NCI-H2107 (cell line): ENCODE results near the gene ZNF574.
"Not testable (repeated sequence)": the region's sequence is repeated elsewhere in the genome, so short reads cannot be mapped to it uniquely, and the experiment has no call there.

Experiments
- DNase-seq: peaks from one replicate; lab custom pipeline; 2025; lab: John Stamatoyannopoulos, UW

ZNF574 gene

DNA sequence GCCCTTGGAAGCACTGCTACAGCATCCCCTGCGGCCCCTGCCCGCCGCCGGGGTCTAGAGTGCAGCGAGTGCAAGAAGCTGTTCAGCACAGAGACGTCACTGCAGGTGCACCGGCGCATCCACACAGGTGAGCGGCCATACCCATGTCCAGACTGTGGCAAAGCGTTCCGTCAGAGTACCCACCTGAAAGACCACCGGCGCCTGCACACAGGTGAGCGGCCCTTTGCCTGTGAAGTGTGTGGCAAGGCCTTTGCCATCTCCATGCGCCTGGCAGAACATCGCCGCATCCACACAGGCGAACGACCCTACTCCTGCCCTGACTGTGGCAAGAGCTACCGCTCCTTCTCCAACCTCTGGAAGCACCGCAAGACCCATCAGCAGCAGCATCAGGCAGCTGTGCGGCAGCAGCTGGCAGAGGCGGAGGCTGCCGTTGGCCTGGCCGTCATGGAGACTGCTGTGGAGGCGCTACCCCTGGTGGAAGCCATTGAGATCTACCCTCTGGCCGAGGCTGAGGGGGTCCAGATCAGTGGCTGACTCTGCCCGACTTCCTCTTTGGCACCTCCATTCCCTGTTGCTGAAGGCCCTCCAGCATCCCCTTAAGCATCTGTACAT, 4.9 kb downstream of the ZNF574 start:
- DNase-seq = no peak

DNA sequence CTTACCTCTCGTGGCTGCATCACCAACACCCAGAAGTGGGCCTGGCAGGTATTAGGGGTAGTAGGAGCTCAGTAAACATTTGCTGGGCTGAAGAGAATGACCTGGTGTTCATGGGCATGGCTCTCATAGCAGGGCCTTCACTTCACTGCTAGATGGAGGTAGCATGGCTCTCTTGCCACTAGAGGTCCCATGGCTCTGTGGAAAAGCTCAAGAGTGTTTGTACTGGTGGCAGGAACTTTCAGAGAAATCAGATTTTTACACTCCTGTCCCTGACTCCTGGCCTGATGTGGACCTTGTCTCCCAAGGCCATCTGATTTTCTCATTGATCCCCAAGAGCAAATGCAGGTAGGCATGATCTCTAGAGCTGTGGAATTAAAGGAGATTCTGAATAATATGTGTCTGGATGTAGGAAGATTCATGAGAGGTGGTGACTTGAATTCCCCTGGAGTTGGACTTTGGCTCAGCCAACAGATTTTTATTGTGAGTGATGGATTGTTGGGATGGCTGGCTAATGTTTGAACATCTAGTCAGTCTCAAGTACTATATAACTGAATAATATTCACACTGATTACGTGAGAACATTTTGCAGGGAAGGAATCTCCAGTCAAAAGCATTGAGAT, 5.7 kb downstream of the ZNF574 start:
- no peak for DNase-seq

DNA sequence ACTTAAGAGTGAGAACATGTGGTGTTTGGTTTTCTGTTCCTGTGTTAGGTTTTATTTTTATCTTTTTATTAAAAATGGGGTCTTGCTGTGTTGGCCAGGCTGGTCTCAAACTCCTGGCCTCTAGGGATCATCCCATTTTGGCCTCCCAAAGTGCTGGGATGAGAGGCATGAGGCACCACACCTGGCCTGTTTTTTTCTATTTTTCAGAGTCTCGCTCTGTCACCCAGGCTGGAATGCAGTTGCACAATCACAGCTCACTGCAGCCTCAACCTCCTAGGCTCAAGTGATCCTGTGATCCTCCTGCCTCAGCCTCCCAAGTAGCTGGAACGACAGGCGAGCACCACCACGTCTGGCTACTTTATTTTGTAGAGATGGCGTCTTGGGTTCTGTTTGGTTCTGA, 7.6 kb downstream of the ZNF574 start:
- DNase-seq = no peak

DNA sequence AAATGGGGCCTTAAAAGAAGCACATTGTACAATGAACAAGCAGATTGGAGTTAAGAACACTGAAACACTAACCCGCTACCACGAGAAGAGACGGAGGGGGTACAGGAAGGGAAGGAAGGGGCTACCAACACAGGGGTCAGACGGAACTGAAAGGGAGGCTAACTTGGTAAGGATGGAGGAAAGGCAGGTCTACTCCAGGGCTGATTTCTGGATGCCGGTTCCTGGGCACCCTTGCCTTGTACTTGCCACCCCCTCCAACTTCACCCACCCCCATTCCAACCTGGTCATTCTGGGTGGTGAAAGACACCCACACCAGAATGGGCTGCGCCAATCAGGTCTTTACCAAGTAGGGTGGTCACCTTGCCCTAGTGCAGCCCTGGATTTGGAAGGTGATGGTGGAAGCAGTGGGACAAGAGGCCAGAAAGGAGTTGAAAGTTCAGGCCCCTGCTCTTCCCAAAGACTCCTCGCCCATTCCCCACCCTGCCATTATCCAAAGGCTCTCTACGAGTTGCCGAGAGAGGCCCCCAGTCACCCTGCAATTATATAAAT, 10.3 kb downstream of the ZNF574 start:
- no peak for DNase-seq

DNA sequence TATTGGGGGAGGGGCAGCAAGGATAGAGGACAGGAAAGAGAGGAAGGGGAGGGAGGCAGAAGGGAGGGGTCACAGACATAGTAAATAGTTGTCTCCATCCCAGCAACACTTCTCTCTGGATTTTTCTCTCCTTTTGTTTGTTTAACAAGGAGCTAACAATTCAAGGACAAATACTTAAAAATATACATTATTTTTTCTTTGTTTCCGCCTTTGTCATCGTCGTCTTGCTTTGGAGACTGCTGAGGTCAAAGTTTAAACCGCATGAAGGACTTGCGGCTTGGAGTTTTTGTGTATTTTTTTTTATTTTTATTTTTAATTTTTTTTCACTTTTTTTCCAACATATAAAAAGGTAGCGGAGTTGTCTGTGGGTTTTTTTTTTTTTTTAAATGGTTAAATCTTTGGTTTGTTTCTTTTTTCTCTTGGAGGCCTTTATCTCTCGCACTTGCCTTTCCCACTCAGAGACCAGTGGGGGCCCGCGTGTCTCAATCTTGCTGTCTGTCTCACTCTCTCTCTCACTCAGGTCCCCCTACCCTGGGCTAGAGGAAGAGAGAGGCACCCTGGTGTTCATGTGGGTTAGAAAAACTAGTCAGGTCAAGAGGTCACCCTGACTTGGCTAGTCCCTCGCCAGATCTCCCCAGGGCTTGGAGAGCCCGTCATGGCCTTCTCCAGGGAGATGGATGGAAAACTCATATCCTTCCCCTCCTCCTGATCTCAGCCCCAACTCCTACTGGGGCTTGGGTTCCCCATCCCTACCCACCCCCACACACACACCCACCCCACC, 11.0 kb downstream of the ZNF574 start:
- DNase-seq = no peak

DNA sequence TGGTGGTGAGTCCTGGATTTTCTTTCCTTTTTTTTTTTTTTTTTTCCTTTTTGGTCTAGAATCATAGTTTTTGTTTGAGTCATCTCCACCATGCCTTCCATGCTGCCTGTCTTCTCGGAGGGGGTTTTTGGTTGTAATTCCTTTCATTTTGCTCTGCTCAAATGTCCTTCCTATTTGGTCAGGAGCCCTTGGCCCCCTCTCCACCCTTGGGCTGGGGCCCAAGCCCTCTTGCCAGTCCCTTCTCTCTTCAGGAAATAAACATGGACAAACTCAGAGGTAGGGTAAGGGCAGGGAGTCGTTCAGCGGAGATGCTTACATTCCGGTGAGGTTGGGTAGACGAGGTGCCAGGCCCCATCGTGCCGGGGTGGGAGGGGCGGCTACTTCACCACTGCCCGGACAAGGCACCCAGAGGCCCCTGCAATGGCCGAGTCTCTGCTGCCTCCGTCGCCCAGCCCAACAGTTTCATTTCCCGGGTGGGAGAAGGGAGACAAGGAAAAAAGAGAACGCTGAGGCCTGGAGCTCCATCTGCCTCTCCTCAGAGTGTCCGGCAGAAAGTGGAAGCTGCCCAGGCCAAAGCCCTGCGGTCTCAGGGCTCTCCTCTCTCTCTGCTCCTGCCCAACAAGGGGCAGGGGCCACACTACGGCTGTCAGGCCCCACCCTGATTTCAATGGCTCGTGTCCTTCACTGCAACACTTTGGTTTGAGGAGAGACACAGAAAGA, 12.7 kb downstream of the ZNF574 start:
- DNase-seq = no peak

DNA sequence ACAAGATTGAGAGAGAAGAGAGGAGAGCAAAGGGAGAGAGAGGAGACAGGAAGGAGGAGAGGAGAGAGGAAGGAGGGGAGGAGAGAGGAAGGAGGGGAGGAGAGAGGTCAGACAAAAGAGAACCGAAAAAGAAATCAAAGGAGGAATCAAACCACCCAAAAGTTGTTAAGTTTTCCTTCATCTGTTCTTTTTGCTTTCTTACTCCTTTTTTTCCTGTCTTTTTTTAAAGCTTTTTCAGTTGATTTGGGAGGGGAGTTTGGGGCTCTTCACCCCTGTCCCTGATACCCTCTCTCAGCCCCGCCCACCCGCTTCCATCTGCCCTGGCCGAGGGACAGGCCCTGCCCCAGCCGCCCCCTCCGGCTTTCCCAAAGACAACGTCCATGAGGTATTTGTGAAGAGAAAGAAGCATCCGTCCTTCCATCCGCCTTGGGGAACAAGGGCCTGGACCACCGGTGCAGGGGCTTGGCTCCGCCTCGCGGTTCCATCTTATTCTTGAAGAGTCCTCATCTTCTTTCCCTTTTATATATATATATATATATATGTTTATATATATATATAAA, 13.3 kb downstream of the ZNF574 start:
- no peak for DNase-seq

DNA sequence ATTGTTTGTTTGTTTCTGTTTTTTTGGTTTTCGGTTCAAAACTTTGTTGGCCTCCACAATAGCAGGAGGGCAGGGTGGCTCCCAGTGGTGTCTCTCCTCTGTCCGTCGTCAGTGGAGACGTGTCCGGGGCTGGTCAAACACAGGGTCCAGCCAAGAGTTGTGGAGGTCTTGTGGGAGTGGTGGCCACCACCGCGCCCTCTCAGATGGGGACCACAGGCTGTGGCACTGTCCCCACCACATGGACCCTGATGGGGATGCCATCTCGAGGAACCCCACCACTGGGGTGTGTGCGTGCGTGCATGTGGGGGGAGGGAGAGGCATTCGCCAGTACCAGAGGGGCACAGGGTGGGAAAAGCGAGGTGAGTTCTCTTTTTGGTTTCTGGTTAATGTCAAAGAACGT, 13.8 kb downstream of the ZNF574 start:
- no peak for DNase-seq

DNA sequence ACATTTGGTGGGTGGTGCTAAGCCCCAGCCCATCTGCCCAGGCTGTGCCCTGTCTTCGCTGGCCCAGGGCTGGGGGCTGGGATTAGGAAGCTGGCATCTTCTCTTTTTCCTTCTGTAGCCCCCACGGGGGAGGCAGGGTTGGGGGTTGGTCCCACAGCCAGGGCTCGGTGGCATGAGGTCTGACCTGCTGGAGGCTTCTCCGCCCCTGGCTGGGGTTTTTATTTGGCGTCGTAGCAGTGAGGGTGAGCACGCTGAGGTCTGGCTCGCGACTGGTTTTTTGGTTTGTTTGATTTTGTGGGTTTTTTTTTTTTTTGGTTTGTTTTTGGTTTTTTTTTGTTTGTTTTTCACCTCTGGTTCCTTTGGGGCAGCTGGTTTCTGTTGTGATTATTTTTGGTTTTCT, 14.7 kb downstream of the ZNF574 start:
- DNase-seq = no peak

DNA sequence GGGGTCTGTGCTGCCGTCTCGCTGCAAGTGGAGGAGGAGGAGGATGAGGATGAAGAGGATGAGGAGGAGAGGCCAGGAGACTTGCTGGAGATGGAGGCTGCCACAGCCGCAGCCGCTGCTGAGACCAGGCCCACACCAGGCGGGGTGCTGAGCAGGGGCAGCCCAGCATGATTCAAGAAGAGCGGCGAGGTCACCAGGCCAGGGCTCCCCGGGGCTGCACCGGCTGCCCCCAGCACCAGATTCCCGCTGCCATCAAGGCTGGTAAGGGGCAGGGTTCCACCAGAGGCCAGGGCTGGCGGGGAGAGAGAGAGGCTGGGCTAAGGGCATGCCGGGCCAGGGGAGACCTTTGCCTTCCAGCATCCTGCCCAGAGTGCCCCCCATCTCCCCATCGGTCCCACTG, 15.3 kb downstream of the ZNF574 start:
- no peak for DNase-seq

DNA sequence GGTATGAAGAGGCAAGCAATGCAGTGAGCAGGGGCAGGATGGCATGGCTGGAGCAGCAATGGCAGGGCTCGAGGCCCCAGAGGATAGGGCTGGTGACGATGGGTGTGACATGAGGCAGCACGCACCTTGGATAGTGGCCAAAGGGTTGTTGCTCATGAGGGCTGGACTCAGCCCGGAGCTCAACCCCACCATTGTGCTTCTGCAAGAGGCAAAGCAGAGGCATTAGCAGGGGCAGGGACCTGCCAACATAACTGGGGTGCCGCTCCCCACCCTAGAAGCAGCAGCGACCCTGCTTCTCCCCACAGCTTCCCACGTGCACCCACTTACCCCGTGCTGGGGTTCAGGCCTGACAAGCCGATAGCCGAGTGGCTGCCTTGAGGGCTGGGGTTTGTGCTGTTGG, 15.8 kb downstream of the ZNF574 start:
- no peak for DNase-seq

DNA sequence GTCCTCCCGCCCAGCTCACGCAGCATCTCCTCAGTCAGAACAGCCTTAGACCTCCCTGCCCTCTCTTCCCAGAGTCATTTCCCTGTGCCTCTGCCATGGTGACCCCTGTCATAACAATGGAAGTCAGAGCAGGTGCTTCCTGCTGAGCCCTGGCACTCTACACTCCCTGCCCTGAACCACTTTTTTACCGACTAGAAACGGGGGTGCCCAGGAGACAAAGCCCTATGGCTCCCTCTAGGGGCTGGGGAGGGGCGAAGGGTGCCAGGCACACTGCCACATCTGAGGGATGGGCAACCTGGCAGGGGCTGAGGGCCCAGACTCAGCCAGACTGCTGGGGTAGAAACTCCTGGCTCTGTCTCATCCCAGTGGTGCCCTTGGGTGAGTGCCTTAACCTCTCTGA, 16.4 kb downstream of the ZNF574 start:
- DNase-seq = peak; percentile 49

DNA sequence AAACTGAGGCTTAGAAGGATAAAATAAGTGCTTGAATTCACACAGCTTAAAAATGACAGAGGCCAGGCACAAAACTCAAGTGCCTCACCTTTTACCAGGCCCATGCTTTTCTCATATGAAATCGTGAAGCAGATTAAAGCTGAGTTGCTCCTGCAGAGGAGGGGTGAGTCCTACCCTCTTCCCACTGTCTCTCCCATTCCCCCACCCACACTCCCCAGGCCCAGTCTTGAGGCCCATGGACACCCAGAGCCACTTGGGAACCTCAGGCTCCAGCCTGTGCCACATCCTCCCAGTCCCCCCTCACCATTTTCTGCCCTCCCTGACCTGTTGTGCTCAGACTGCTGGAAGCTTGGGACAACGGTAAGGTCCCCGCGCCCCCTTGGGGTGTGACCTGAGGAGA, 17.5 kb downstream of the ZNF574 start:
- no peak for DNase-seq

DNA sequence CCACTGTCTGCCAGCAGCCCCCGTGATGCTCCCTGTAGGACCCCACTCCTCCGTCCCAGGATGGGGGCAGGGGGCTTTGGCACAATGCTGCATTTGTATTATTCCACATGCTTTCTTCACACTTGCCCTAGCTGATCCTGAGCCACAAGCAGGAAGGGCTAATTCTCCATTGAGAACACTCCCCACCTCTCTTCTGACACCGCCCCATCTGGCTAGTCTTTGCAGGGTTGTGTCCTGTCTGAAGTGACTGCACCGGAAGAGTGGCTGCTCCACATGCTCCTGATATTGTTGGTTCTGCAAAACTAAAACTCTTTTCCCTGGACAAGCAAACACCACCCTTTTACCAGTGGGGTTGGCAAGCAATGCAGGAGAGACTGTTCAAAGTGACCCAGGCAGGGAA, 18.0 kb downstream of the ZNF574 start:
- no peak for DNase-seq

DNA sequence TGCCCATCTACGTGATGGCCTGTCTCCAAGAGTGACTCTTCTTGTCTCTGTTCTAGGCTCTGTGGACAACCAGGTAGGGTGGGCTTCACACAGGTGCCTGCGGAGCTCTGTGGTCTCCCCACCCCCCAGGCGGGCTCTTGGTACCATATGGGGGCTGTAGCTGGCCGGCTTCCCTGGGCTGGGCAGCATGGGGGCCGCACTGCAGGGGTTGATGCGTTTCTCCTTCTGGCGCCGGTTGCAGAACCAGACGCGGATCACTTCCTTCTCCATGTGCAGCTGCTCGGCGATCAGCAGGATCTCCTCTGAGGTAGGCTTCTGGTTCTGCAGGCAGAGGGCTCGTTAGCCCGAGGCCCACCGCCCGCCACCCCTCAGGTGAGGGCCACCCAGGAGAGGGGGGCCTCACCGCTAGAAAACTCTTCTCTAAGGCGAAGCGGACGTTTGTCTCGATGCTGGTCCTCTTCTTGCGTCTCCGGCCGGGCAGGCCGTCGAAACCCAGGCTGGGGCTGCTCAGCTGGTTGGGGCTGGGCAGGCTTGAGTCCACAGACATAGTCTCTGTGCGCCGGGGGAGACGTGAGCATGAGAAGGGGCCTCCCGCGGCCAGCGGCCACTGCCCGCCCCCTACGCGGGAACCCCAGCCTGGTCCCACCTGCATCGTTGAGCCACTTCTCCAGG, 19.3 kb downstream of the ZNF574 start:
- DNase-seq = no peak

DNA sequence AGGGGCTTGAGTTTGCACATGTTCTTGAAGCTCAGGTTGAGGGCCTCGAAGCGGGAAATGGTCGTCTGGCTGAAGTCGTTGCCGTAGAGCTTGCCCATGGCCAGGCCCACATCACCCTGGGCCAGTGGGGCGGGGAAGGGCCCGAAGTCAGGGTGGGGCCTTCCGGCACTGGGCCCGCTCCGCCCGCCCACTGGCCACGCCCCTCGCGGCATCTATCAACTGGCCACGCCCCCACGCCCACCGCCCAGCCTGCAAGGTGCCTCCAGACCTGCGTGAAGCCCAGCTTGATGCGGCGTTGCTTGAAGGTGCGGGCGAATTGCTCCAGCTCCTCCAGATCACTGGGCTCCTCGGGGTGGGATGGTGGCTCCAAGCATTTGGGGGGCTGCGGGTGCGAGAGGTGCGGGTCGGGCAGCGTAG, 19.9 kb downstream of the ZNF574 start:
- no peak for DNase-seq

DNA sequence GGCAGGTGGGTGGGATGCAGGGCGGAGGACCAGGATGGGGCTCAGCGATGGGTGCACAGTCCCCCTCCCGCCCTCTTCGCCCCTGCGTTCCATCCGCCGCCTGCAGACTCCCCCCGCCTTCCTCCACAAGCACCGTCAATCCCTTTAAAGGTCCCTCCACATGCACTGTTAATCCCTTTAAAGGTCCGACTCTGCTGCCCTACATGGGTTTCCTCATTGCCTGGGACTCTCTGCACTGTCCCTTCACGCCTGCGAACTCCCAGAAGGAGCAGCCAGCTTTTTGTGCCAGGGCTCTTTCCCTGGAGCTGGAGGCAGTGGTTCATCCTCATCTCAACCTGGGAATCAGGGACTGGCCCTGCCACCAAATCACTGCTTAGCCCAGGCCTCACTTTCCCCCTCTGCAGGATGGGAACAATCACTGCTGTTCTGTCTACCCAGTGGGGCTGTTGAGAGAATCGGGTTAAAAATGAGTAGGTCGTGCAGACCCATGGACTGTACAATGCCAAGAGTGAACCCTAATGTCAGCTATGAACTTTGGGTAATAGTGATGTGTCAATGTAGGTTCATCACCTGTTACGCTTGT, 20.4 kb downstream of the ZNF574 start:
- DNase-seq = no peak

DNA sequence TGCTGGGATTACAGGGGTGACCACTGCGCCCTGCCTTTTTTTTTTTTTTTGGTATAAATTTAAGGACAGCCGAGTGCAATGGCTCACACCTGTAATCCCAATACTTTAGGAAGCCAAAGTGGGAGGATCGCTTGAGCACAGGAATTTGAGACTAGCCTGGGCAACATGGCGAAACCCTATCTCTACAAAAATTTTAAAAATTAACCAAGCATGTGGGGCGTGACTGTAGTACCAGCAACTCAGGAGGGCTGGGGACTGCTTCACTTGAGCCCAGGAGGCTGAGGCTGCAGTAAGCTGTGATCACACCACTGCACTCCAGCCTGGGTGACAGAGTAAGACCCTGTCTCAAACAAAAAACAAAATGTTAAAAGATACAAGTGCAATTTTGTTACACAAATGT, 21.5 kb downstream of the ZNF574 start:
- no peak for DNase-seq

DNA sequence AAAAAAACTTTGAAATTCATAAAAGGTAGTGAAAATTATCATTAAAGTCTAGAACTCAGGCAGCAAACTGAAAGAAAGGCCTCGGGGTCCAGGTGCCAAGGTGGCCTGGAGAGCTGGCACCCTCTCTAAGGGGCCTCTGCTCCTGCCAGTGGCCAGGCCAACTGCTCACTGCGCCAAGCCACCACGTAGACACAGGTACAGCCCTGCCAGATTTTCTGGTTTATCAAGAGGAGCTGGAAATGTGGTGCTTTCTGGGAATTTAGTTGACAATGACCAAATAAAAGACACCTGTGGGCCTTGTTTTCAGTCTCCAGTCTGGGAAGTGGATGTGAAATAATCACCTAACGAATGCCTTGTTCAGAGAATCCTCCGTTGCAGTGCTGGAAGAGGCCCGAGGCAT, 22.8 kb downstream of the ZNF574 start:
- DNase-seq = no peak

DNA sequence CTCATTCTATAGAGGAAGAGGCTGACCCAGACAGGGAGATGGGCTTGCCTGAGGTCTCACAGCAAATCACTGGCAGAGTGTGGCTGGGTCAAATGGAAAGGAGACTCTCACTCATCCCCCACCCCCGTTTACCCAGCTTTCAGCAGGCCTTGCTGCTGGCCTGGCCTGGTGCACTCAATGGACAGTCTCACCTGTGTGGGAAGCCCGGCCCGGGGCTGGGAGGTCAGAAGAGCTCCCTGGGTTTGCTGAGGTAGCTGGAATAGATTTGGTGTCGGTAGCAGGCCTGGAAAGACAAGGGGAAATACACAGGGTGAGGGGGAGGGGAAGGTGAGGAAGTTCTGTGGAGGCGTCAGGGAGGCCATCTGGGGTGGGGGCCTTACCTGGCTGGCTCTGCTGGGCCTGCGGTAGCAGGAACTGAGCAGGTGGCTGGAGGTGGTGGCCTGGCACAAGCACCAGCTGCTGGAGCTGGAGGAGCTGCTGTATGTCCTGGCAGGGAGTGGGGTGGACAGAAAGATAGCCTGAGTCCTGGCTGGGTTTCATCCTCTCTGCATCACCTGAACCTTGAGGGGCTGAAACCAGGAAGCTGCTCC, 23.5 kb downstream of the ZNF574 start:
- DNase-seq = no peak

DNA sequence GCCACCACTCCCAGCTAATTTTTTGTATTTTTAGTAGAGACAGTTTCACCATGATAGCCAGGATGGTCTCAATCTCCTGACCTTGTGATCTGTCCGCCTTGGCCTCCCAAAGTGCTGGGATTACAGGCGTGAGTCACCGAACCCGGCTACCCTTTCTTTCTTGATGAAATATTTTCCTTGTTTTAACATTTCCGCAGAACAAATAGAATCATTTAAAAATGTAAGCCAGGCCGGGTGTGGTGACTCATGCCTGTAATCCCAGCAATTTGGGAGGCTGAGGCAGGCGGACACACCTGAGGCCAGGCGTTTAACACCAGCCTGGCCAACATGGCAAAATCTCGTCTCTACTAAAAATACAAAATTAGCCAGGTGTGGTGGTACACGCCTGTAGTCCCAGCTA, 24.3 kb downstream of the ZNF574 start:
- DNase-seq = not testable (repeated sequence)
